HEK293 (cell line): ENCODE results near the gene ANKRD52.

Experiments used
- CTCF ChIP-seq: fragments of 450-650 bp; formaldehyde crosslinking; IDR thresholded peaks from 2 replicates; pipeline ENCODE4 v1.5.1; 2016; ENCODE audit warnings: missing biosample characterization, missing genetic modification characterization
- KLF8 ChIP-seq: fragments of 450-650 bp; formaldehyde crosslinking; IDR thresholded peaks from 2 replicates; pipeline ENCODE4 v1.5.1; 2016; ENCODE audit warnings: missing biosample characterization, missing genetic modification characterization
- PRDM10 ChIP-seq: fragments of 450-650 bp; formaldehyde crosslinking; IDR thresholded peaks from 2 replicates; pipeline ENCODE4 v1.5.1; 2016; ENCODE audit warnings: missing biosample characterization, missing genetic modification characterization
- ZNF155 ChIP-seq: fragments of 450-650 bp; formaldehyde crosslinking; IDR thresholded peaks from 2 replicates; pipeline ENCODE4 v1.5.1; 2016; ENCODE audit warnings: missing biosample characterization, missing genetic modification characterization
- ZNF292 ChIP-seq: fragments of 450-650 bp; formaldehyde crosslinking; IDR thresholded peaks from 2 replicates; pipeline ENCODE4 v1.5.1; 2016; ENCODE audit warnings: low read depth, missing biosample characterization, missing genetic modification characterization, borderline replicate concordance
- ZNF391 ChIP-seq: fragments of 450-650 bp; formaldehyde crosslinking; IDR thresholded peaks from 2 replicates; pipeline ENCODE4 v1.5.1; 2016; ENCODE audit warnings: low read depth, missing biosample characterization, missing genetic modification characterization, borderline replicate concordance
- ZNF398 ChIP-seq: fragments of 450-650 bp; formaldehyde crosslinking; IDR thresholded peaks from 2 replicates; pipeline ENCODE4 v1.5.1; 2017; ENCODE audit warnings: missing biosample characterization, missing genetic modification characterization
- ZNF514 ChIP-seq: fragments of 450-650 bp; formaldehyde crosslinking; IDR thresholded peaks from 2 replicates; pipeline ENCODE4 v1.5.1; 2016; ENCODE audit warnings: missing biosample characterization, missing genetic modification characterization
- ZNF660 ChIP-seq: fragments of 450-650 bp; IDR thresholded peaks from 2 replicates; pipeline ENCODE4 v1.5.1; 2018; ENCODE audit warnings: missing biosample characterization, mild to moderate bottlenecking, missing genetic modification characterization
- ZSCAN5A ChIP-seq: fragments of 450-650 bp; formaldehyde crosslinking; IDR thresholded peaks from 2 replicates; pipeline ENCODE4 v1.5.1; 2016; ENCODE audit warnings: missing biosample characterization, missing genetic modification characterization

GRCh38 chr12:56286044-56286830 is 28.1 kb upstream of the ANKRD52 start:
- TF ChIP-seq ZNF398 (tag by site-specific recombination) (no peak), ZNF292 (tag by site-specific recombination) (no peak), ZNF155 (tag by site-specific recombination) (no peak), ZNF660 (tag by site-specific recombination) (no peak), CTCF (tag by site-specific recombination) (no peak), ZSCAN5A (tag by site-specific recombination) (no peak), ZNF391 (tag by site-specific recombination) (no peak), ZNF514 (no peak), KLF8 (no peak), PRDM10 (no peak)
